GM12872 (cell line): Measurements from ENCODE around the gene NSG1.

ENCODE experiments used
- CTCF ChIP-seq: IDR thresholded peaks from 3 replicates; pipeline ENCODE4 v1.5.1; 2011; ENCODE audit warnings: low read depth, mild to moderate bottlenecking, low read length, moderate library complexity; ENCODE audit not compliant: insufficient read depth

The NSG1 gene

GRCh38 chr4:4362991-4363697, 23.8 kb upstream of the NSG1 start:
- no peak for TF ChIP-seq CTCF

- TF ChIP-seq CTCF, result no peak
Measured at GRCh38 chr4:4364061-4364460, 22.8 kb upstream of the NSG1 start.

- TF ChIP-seq CTCF, result no peak
Measured at GRCh38 chr4:4364486-4365208, 22.3 kb upstream of the NSG1 start.

GRCh38 chr4:4368809-4369580, 17.9 kb upstream of the NSG1 start:
- no peak for TF ChIP-seq CTCF

GRCh38 chr4:4374388-4375098, 12.4 kb upstream of the NSG1 start:
- TF ChIP-seq CTCF, result no peak

GRCh38 chr4:4376074-4376473, 10.8 kb upstream of the NSG1 start:
- no peak for TF ChIP-seq CTCF

GRCh38 chr4:4377191-4377590, 9.7 kb upstream of the NSG1 start:
- no peak for TF ChIP-seq CTCF
